ENCODE measurements around the gene TMPRSS11E.

GRCh38 chr4:68407868-68408190 is 39.4 kb upstream of the TMPRSS11E start:
- TF ChIP-seq CTCF (IDR thresholded peaks at IDR 0.05), result no peak
- no peak for TF ChIP-seq REST (IDR thresholded peaks at IDR 0.05; ENCODE audit: insufficient read depth in 1 of 2, low read depth in 2 of 2, low read length in 1 of 2)
- no peak for TF ChIP-seq POLR2AphosphoS5 (IDR thresholded peaks at IDR 0.05; ENCODE audit: low read depth, low read length)
- TF ChIP-seq SIN3A (IDR thresholded peaks at IDR 0.05; ENCODE audit: borderline replicate concordance, insufficient read depth, low read depth, low read length), result no peak
- TF ChIP-seq TCF7L2 (IDR thresholded peaks at IDR 0.05; ENCODE audit: low read depth, low read length), result no peak
